ENCODE results near the gene CORIN.

The CORIN gene

GRCh38 chr4:47654972-47655693 is 182.7 kb downstream of the CORIN start:
- Histone ChIP-seq H3K9me3 (ENCODE audit: insufficient read depth, low read length) (no peaks in the 10 kb centered on the region), H3F3A (ENCODE audit: insufficient read depth) (no peaks in the 10 kb centered on the region), H3K9ac (ENCODE audit: low read length) (no peak overlapping the region), H3K27me3 (ENCODE audit: low read length) (no peaks in the 10 kb centered on the region), H3K4me3 (ENCODE audit: insufficient read depth, low read length, poor library complexity, severe bottlenecking) (no peak overlapping the region), H3K4me2 (ENCODE audit: low read depth, low read length, poor library complexity, severe bottlenecking) (no peak overlapping the region), H3K36me3 (ENCODE audit: low read length) (no peaks in the 10 kb centered on the region), H3K27ac (ENCODE audit: low read depth, low read length) (no peak overlapping the region), H4K20me1 (ENCODE audit: low read depth, low read length) (no peaks in the 10 kb centered on the region), H2AFZ (ENCODE audit: low read depth, low read length, severe bottlenecking) (no peak overlapping the region), H3K9me2 (replicated peaks; ENCODE audit: insufficient read depth, low read length) (no peaks in the 10 kb centered on the region), H3K79me2 (ENCODE audit: insufficient read depth, low read length) (no peaks in the 10 kb centered on the region)
- no peak for TF ChIP-seq EZH2phosphoT487 (conservative IDR thresholded peaks at IDR 0.05; ENCODE audit: low read length)
- no peak for TF ChIP-seq CTCF (IDR thresholded peaks at IDR 0.05; ENCODE audit: insufficient read depth, low read length, poor library complexity, severe bottlenecking)

- H3K9me3 ChIP-seq (ENCODE audit: insufficient read depth, low read length), result no peaks in the 10 kb centered on the region
- no peaks in the 10 kb centered on the region for H4K20me1 ChIP-seq (ENCODE audit: low read depth, low read length)
- no peaks in the 10 kb centered on the region for H3K79me2 ChIP-seq (ENCODE audit: insufficient read depth, low read length)
- H3K9me2 ChIP-seq (replicated peaks; ENCODE audit: insufficient read depth, low read length), result no peaks in the 10 kb centered on the region
- no peak overlapping the region for H3K9ac ChIP-seq (ENCODE audit: low read length)
- no peak overlapping the region for H2AFZ ChIP-seq (ENCODE audit: low read depth, low read length, severe bottlenecking)
- no peak overlapping the region for H3K4me2 ChIP-seq (ENCODE audit: low read depth, low read length, poor library complexity, severe bottlenecking)
- no peaks in the 10 kb centered on the region for H3K27me3 ChIP-seq (ENCODE audit: low read length)
- H3K27ac ChIP-seq (ENCODE audit: low read depth, low read length), result no peak overlapping the region
- no peaks in the 10 kb centered on the region for H3F3A ChIP-seq (ENCODE audit: insufficient read depth)
- H3K36me3 ChIP-seq (ENCODE audit: low read length), result no peaks in the 10 kb centered on the region
- TF ChIP-seq CTCF (IDR thresholded peaks at IDR 0.05; ENCODE audit: insufficient read depth, low read length, poor library complexity, severe bottlenecking), result no peak
- no peak for TF ChIP-seq EZH2phosphoT487 (conservative IDR thresholded peaks at IDR 0.05; ENCODE audit: low read length)
- H3K4me3 ChIP-seq (ENCODE audit: insufficient read depth, low read length, poor library complexity, severe bottlenecking), result no peak overlapping the region
Observed at GRCh38 chr4:47652092-47652491, 185.8 kb downstream of the CORIN start.

- Histone ChIP-seq H2AFZ (ENCODE audit: low read depth, low read length, severe bottlenecking) (no peak overlapping the region), H3K36me3 (ENCODE audit: low read length) (no peaks in the 10 kb centered on the region), H3K9me3 (ENCODE audit: insufficient read depth, low read length) (no peaks in the 10 kb centered on the region), H3K4me2 (ENCODE audit: low read depth, low read length, poor library complexity, severe bottlenecking) (no peak overlapping the region), H3K27me3 (ENCODE audit: low read length) (no peaks in the 10 kb centered on the region), H4K20me1 (ENCODE audit: low read depth, low read length) (no peaks in the 10 kb centered on the region), H3K9me2 (replicated peaks; ENCODE audit: insufficient read depth, low read length) (no peaks in the 10 kb centered on the region), H3K4me3 (ENCODE audit: insufficient read depth, low read length, poor library complexity, severe bottlenecking) (no peak overlapping the region), H3K27ac (ENCODE audit: low read depth, low read length) (no peak overlapping the region), H3K9ac (ENCODE audit: low read length) (no peak overlapping the region), H3K79me2 (ENCODE audit: insufficient read depth, low read length) (no peaks in the 10 kb centered on the region), H3F3A (ENCODE audit: insufficient read depth) (no peaks in the 10 kb centered on the region)
- TF ChIP-seq CTCF (IDR thresholded peaks at IDR 0.05; ENCODE audit: insufficient read depth, low read length, poor library complexity, severe bottlenecking), result no peak
- no peak for TF ChIP-seq EZH2phosphoT487 (conservative IDR thresholded peaks at IDR 0.05; ENCODE audit: low read length)
Observed at GRCh38 chr4:47651231-47651630, 186.6 kb downstream of the CORIN start.
